SJSA1 (cell line): ENCODE data around the gene SHBG. TPM values are rescaled to one million over a fixed set of nuclear protein-coding genes. Genes with fewer than 3 reads are reported as not detected.

ENCODE experiments used
- DNase-seq, 2 experiments: peaks; one replicate each; pipeline ENCODE4 v3.0.0-alpha.2; 2015 to 2020; ENCODE audit warnings: low spot score in 2 of 2, low read depth in 1 of 2
- H3K27ac ChIP-seq: fragments of 250-450 bp; sonication (Bioruptor Pico); 2 replicates; pipeline ENCODE4 v1.5.1; 2020; ENCODE audit warnings: mild to moderate bottlenecking, moderate library complexity
- H3K27me3 ChIP-seq: fragments of 250-450 bp; sonication (Bioruptor Pico); replicated peaks from 2 replicates; pipeline ENCODE4 v1.5.1; 2020; ENCODE audit warnings: mild to moderate bottlenecking, moderate library complexity
- H3K36me3 ChIP-seq: fragments of 250-450 bp; sonication (Bioruptor Pico); 2 replicates; pipeline ENCODE4 v1.5.1; 2020; ENCODE audit warnings: mild to moderate bottlenecking
- H3K4me1 ChIP-seq: fragments of 250-450 bp; sonication (Bioruptor Pico); replicated peaks from 2 replicates; pipeline ENCODE4 v1.6.1; 2021; ENCODE audit warnings: mild to moderate bottlenecking
- H3K4me3 ChIP-seq: fragments of 250-450 bp; sonication (Bioruptor Pico); 2 replicates; pipeline ENCODE4 v1.5.1; 2020; ENCODE audit warnings: mild to moderate bottlenecking
- H3K9me3 ChIP-seq: fragments of 250-450 bp; sonication (Bioruptor Pico); replicated peaks from 2 replicates; pipeline ENCODE4 v1.5.1; 2020; ENCODE audit warnings: mild to moderate bottlenecking
- total RNA-seq: library from RNA; depleted of rRNA; stranded (reverse); fragments of >200 nt; shearing (Covaris generic); gene quantifications from 2 replicates; pipeline ENCODE4 v1.2.3, GENCODE V29; 2014; rRNA removed

The SHBG gene
- not detected in 2 replicates for total RNA-seq

DNA sequence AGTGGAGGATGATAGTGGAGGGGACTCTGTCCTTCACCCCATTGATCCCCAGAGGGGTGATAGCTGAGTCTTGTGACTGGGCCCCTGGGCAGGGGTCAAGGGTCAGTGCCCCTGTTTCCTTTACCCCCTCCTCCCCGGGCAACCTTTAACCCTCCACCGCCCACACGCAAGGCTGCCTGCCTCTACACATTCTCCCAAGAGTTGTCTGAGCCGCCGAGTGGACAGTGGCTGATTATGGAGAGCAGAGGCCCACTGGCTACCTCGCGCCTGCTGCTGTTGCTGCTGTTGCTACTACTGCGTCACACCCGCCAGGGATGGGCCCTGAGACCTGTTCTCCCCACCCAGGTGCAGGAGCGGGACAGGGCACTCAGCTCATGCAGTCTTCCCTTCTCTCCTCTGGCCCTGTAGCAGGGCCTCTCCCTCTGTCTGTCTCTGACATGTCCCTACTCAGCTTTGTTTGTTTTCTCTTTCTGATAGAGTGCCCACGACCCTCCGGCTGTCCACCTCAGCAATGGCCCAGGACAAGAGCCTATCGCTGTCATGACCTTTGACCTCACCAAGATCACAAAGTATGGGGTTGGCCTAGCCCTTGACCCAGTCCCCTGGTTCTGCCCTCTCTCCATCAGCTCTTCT, at the start of gene SHBG:
SHBG (plus strand) TSS at position 197 of the 633 bp plus-strand sequence; CDS start at position 235, 38 bp downstream.
- H3K36me3 ChIP-seq = no peaks in the 10 kb centered on the region
- H3K4me1 ChIP-seq = no peaks in the 10 kb centered on the region; the same call in 1 of the 2 replicates
- no peaks in the 10 kb centered on the region for H3K27me3 ChIP-seq
- no peak within 1 kb of the TSS for H3K4me3 ChIP-seq
- no peak within 1 kb of the TSS for H3K27ac ChIP-seq
- DNase-seq = no peak
- no peaks in the 10 kb centered on the region for H3K9me3 ChIP-seq

GRCh38 chr17:7580604-7581575, 49.0 kb upstream of the SHBG start:
- H3K36me3 ChIP-seq = peaks cover 68% of the 10 kb centered on the region
- H3K27ac ChIP-seq = no peak overlapping the region
- peaks cover 33% of the 10 kb centered on the region for H3K4me1 ChIP-seq
- no peaks in the 10 kb centered on the region for H3K9me3 ChIP-seq
- no peak overlapping the region for H3K4me3 ChIP-seq
- no peak for DNase-seq
- H3K27me3 ChIP-seq = no peaks in the 10 kb centered on the region

GRCh38 chr17:7582396-7583252, 47.3 kb upstream of the SHBG start:
- no peak for DNase-seq
- Histone ChIP-seq H3K27me3 (no peaks in the 10 kb centered on the region), H3K36me3 (peaks cover 60% of the 10 kb centered on the region), H3K4me1 (peaks cover 33% of the 10 kb centered on the region), H3K9me3 (no peaks in the 10 kb centered on the region), H3K4me3 (peak overlapping the region; percentile 60; the same call in 1 of the 2 replicates), H3K27ac (peak overlapping the region; percentile 98)

- Histone ChIP-seq H3K4me1 (peaks cover 33% of the 10 kb centered on the region), H3K27me3 (no peaks in the 10 kb centered on the region), H3K4me3 (peak within 1 kb of the TSS; percentile 60), H3K9me3 (no peaks in the 10 kb centered on the region), H3K27ac (peak within 1 kb of the TSS; percentile 98), H3K36me3 (peaks cover 57% of the 10 kb centered on the region)
- peak; percentile 97 to 98 for DNase-seq
Measured at GRCh38 chr17:7583253-7584109, 46.5 kb upstream of the SHBG start, which contains the start of gene MPDU1. Gene MPDU1 (plus strand): TSS chr17:7583852. CDS start chr17:7583863, 11 bp downstream.

DNA sequence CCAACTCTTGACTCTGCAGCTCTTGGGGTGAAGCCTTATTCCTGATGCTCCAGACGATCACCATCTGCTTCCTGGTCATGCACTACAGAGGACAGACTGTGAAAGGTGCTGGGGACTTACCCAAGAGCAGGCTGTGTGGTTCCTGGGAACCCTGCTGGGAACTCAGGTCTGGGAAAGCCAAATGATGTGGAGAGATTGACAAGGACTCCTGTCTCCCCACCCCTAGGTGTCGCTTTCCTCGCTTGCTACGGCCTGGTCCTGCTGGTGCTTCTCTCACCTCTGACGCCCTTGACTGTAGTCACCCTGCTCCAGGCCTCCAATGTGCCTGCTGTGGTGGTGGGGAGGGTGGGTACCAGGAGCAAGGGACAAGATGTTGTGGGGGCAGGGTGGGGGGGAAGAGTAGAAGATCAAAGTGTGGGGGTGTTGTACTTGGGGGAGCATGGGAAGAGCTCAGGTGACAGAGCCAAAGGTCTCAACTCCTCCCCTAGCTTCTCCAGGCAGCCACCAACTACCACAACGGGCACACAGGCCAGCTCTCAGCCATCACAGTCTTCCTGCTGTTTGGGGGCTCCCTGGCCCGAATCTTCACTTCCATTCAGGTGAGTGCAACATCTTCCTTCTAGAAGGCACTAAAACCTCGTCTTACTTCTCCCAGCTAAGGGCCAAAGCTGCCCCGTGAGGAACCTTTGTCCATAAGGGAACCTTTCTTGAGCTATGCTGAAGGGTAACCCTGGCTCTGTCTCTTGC, 43.1 kb upstream of the SHBG start:
- no peaks in the 10 kb centered on the region for H3K27me3 ChIP-seq
- H3K9me3 ChIP-seq = no peaks in the 10 kb centered on the region
- H3K36me3 ChIP-seq = peaks cover 64% of the 10 kb centered on the region
- H3K4me1 ChIP-seq = peaks cover 30% of the 10 kb centered on the region
- H3K4me3 ChIP-seq = no peak overlapping the region
- no peak overlapping the region for H3K27ac ChIP-seq
- no peak for DNase-seq

DNA sequence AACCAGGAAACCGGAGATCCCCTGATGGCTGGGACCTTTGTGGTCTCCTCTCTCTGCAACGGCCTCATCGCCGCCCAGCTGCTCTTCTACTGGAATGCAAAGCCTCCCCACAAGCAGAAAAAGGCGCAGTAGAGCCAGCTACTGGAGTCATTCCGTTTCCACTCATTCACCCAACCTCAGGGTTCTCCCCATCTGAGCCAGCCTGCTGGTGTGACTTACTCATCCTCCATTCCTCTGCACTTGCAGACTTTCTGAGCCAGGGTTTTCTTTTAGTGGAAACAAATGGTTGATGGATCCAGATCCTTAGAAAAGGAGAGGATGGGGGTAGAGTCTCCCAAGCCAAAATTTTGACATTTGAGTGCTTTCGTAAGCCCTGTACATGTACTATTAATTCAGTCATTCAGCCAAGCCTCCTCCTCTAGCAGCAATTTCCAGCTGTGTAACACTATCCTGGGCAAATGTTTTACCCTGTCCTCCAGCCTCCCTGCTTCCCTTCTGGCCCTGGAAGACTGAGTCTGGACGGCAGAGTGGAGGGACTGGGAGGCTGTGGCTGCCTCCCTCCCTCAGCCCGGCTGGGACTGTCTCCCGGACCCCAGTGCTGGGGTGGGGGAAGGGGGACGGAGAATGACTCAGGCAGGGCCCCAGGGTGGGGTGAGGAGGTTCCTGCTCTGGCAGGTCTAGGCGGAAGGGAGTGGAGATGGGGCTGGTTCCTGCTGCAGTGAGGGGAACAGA, 42.3 kb upstream of the SHBG start:
- no peak for DNase-seq
- Histone ChIP-seq H3K4me3 (no peak overlapping the region), H3K36me3 (peaks cover 65% of the 10 kb centered on the region), H3K4me1 (peaks cover 28% of the 10 kb centered on the region), H3K27ac (no peak overlapping the region), H3K27me3 (no peaks in the 10 kb centered on the region), H3K9me3 (no peaks in the 10 kb centered on the region)

GRCh38 chr17:7588553-7589203, 41.3 kb upstream of the SHBG start:
- Histone ChIP-seq H3K4me3 (no peak overlapping the region), H3K36me3 (peaks cover 69% of the 10 kb centered on the region), H3K27me3 (no peaks in the 10 kb centered on the region), H3K27ac (no peak overlapping the region), H3K9me3 (no peaks in the 10 kb centered on the region), H3K4me1 (peaks cover 19% of the 10 kb centered on the region)
- no peak for DNase-seq

- peaks cover 19% of the 10 kb centered on the region for H3K4me1 ChIP-seq
- no peaks in the 10 kb centered on the region for H3K27me3 ChIP-seq
- DNase-seq = no peak
- H3K4me3 ChIP-seq = no peak overlapping the region
- no peaks in the 10 kb centered on the region for H3K9me3 ChIP-seq
- no peak overlapping the region for H3K27ac ChIP-seq
- peaks cover 76% of the 10 kb centered on the region for H3K36me3 ChIP-seq
Measured at GRCh38 chr17:7589204-7589868, 40.6 kb upstream of the SHBG start.

GRCh38 chr17:7589891-7590691, 39.8 kb upstream of the SHBG start, which contains the start of gene SOX15:
Gene SOX15 (minus strand): TSS chr17:7590094. CDS start chr17:7589676, 418 bp downstream.
- Histone ChIP-seq H3K27ac (no peak within 1 kb of the TSS), H3K4me1 (peaks cover 12% of the 10 kb centered on the region), H3K27me3 (no peaks in the 10 kb centered on the region), H3K36me3 (peaks cover 83% of the 10 kb centered on the region), H3K4me3 (no peak within 1 kb of the TSS), H3K9me3 (no peaks in the 10 kb centered on the region)
- no peak for DNase-seq

- DNase-seq = no peak
- no peak overlapping the region for H3K27ac ChIP-seq
- H3K27me3 ChIP-seq = no peaks in the 10 kb centered on the region
- H3K4me1 ChIP-seq = peaks cover 10% of the 10 kb centered on the region
- H3K9me3 ChIP-seq = no peaks in the 10 kb centered on the region
- H3K36me3 ChIP-seq = peaks cover 87% of the 10 kb centered on the region
- H3K4me3 ChIP-seq = no peak overlapping the region
Measured at GRCh38 chr17:7590743-7591142, 39.2 kb upstream of the SHBG start.
